Peyer's patch (tissue), 4 donors: ENCODE data around the gene ERVFRD-1.

Experiments used
- POLR2A ChIP-seq, 2 donors: fragments of 450-650 bp; IDR thresholded peaks; one replicate each; pipeline ENCODE4 v1.5.1; 2017; ENCODE audit warnings: antibody characterized with exemption in 2 of 2, mild to moderate bottlenecking in 2 of 2, moderate library complexity in 2 of 2
- TF ChIP-seq, protein P1 (sequence below), 6 experiments: fragments of 450-650 bp in 4 of 6; fragments of 200-600 bp in 2 of 6; sonication (generic) in 1 of 6; IDR thresholded peaks; one replicate each; pipeline ENCODE4 v1.5.1; 2017 to 2019; ENCODE audit warnings: antibody characterized with exemption in 6 of 6, mild to moderate bottlenecking in 3 of 6, moderate library complexity in 1 of 6

GRCh38 chr6:11085758-11086435 lies 25.6 kb downstream of the ERVFRD-1 start:
- TF ChIP-seq, protein P1, sequence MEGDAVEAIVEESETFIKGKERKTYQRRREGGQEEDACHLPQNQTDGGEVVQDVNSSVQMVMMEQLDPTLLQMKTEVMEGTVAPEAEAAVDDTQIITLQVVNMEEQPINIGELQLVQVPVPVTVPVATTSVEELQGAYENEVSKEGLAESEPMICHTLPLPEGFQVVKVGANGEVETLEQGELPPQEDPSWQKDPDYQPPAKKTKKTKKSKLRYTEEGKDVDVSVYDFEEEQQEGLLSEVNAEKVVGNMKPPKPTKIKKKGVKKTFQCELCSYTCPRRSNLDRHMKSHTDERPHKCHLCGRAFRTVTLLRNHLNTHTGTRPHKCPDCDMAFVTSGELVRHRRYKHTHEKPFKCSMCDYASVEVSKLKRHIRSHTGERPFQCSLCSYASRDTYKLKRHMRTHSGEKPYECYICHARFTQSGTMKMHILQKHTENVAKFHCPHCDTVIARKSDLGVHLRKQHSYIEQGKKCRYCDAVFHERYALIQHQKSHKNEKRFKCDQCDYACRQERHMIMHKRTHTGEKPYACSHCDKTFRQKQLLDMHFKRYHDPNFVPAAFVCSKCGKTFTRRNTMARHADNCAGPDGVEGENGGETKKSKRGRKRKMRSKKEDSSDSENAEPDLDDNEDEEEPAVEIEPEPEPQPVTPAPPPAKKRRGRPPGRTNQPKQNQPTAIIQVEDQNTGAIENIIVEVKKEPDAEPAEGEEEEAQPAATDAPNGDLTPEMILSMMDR (IDR thresholded peaks at IDR 0.05): no peak
- no peak for TF ChIP-seq POLR2A (IDR thresholded peaks at IDR 0.05)
